ENCODE measurements around the gene ATP9A.
"Not testable (repeated sequence)": the region's sequence is repeated elsewhere in the genome, so short reads cannot be mapped to it uniquely, and the experiment has no call there.

Gene ATP9A

GRCh38 chr20:51647674-51648570 lies 120.3 kb downstream of the ATP9A start:
- Histone ChIP-seq H3K27ac (ENCODE audit: low read depth, low read length, poor library complexity, severe bottlenecking) (no peak overlapping the region), H3K36me3 (ENCODE audit: insufficient read depth, low read length) (no peaks in the 10 kb centered on the region), H3K4me3 (ENCODE audit: low read depth, low read length, poor library complexity, severe bottlenecking) (no peak overlapping the region), H3K4me1 (ENCODE audit: insufficient read depth, low read length, severe bottlenecking) (no peaks in the 10 kb centered on the region), H3K27me3 (ENCODE audit: insufficient read depth, low read length) (peaks cover 6% of the 10 kb centered on the region; the same call in 1 of the 2 replicates), H2AFZ (ENCODE audit: low read length) (no peak overlapping the region), H3K4me2 (ENCODE audit: low read length) (no peak overlapping the region), H3K9me3 (ENCODE audit: low read length) (no peaks in the 10 kb centered on the region), H3K79me2 (ENCODE audit: insufficient read depth, low read length) (no peaks in the 10 kb centered on the region), H3K9ac (ENCODE audit: low read length) (no peak overlapping the region), H3F3A (ENCODE audit: insufficient read depth, low read length) (no peaks in the 10 kb centered on the region), H3K9me2 (ENCODE audit: low read depth, low read length) (no peaks in the 10 kb centered on the region), H4K20me1 (ENCODE audit: insufficient read depth, low read length) (no peaks in the 10 kb centered on the region)
- no peak for TF ChIP-seq EZH2 (IDR thresholded peaks at IDR 0.05; ENCODE audit: borderline replicate concordance, low read length)
- TF ChIP-seq, protein P1, sequence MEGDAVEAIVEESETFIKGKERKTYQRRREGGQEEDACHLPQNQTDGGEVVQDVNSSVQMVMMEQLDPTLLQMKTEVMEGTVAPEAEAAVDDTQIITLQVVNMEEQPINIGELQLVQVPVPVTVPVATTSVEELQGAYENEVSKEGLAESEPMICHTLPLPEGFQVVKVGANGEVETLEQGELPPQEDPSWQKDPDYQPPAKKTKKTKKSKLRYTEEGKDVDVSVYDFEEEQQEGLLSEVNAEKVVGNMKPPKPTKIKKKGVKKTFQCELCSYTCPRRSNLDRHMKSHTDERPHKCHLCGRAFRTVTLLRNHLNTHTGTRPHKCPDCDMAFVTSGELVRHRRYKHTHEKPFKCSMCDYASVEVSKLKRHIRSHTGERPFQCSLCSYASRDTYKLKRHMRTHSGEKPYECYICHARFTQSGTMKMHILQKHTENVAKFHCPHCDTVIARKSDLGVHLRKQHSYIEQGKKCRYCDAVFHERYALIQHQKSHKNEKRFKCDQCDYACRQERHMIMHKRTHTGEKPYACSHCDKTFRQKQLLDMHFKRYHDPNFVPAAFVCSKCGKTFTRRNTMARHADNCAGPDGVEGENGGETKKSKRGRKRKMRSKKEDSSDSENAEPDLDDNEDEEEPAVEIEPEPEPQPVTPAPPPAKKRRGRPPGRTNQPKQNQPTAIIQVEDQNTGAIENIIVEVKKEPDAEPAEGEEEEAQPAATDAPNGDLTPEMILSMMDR (IDR thresholded peaks at IDR 0.05; ENCODE audit: low read length): no peak

DNA sequence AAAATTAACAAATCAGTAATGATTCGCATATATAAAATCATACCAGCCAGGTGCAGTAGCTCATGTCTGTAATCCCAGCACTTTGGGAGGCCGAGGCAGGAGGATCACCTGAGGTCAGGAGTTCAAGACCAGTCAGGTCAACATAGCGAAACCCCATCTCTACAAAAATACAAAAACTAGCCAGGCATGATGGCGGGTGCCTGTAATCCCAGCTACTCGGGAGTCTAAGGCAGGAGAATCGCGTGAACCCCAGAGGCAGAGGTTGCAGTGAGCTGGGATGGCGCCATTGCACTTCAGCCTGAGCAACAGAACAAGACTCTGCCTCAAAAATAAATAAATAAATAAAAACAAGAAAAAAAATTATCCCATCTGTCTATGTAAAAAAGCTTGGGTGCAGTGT lies 124.4 kb downstream of the ATP9A start:
- H3K36me3 ChIP-seq (ENCODE audit: insufficient read depth, low read length); H3K4me3 ChIP-seq (ENCODE audit: low read depth, low read length, poor library complexity, severe bottlenecking); H3K9ac ChIP-seq (ENCODE audit: low read length); H3K27ac ChIP-seq (ENCODE audit: low read depth, low read length, poor library complexity, severe bottlenecking); H4K20me1 ChIP-seq (ENCODE audit: insufficient read depth, low read length); H2AFZ ChIP-seq (ENCODE audit: low read length); H3K9me2 ChIP-seq (ENCODE audit: low read depth, low read length); H3F3A ChIP-seq (ENCODE audit: insufficient read depth, low read length); H3K27me3 ChIP-seq (ENCODE audit: insufficient read depth, low read length); H3K4me1 ChIP-seq (ENCODE audit: insufficient read depth, low read length, severe bottlenecking); H3K9me3 ChIP-seq (ENCODE audit: low read length); H3K4me2 ChIP-seq (ENCODE audit: low read length); H3K79me2 ChIP-seq (ENCODE audit: insufficient read depth, low read length): not testable (repeated sequence)

GRCh38 chr20:51643390-51643789 lies 124.8 kb downstream of the ATP9A start:
- no peaks in the 10 kb centered on the region for H3K4me1 ChIP-seq (ENCODE audit: insufficient read depth, low read length, severe bottlenecking)
- no peak overlapping the region for H3K27ac ChIP-seq (ENCODE audit: low read depth, low read length, poor library complexity, severe bottlenecking)
- no peak overlapping the region for H3K4me2 ChIP-seq (ENCODE audit: low read length)

More at GRCh38 chr20:51643390-51643789, 124.8 kb downstream of the ATP9A start:
- H3K79me2 ChIP-seq (ENCODE audit: insufficient read depth, low read length): no peaks in the 10 kb centered on the region
- H3K9me2 ChIP-seq (ENCODE audit: low read depth, low read length): no peaks in the 10 kb centered on the region
- no peak overlapping the region for H2AFZ ChIP-seq (ENCODE audit: low read length)
- H3K27me3 ChIP-seq (ENCODE audit: insufficient read depth, low read length): peaks cover 3% of the 10 kb centered on the region; the same call in 1 of the 2 replicates
- no peak for TF ChIP-seq EZH2 (IDR thresholded peaks at IDR 0.05; ENCODE audit: borderline replicate concordance, low read length)
- TF ChIP-seq, protein P1 (IDR thresholded peaks at IDR 0.05; ENCODE audit: low read length): no peak
- no peaks in the 10 kb centered on the region for H3F3A ChIP-seq (ENCODE audit: insufficient read depth, low read length)
- H3K9ac ChIP-seq (ENCODE audit: low read length): no peak overlapping the region
- no peaks in the 10 kb centered on the region for H3K36me3 ChIP-seq (ENCODE audit: insufficient read depth, low read length)
- H4K20me1 ChIP-seq (ENCODE audit: insufficient read depth, low read length): no peaks in the 10 kb centered on the region
- no peak overlapping the region for H3K4me3 ChIP-seq (ENCODE audit: low read depth, low read length, poor library complexity, severe bottlenecking)
- H3K9me3 ChIP-seq (ENCODE audit: low read length): no peaks in the 10 kb centered on the region
